ENCODE measurements around the gene MRFAP1L1.
"Not testable (repeated sequence)": the region's sequence is repeated elsewhere in the genome, so short reads cannot be mapped to it uniquely, and the experiment has no call there.

Gene MRFAP1L1

GRCh38 chr4:6734165-6734786 is 24.6 kb upstream of the MRFAP1L1 start:
- no peak for DNase-seq (ENCODE audit: low read depth)

GRCh38 chr4:6733358-6734164 is 23.9 kb upstream of the MRFAP1L1 start:
- DNase-seq (ENCODE audit: low read depth): no peak

GRCh38 chr4:6732441-6733357 is 23.0 kb upstream of the MRFAP1L1 start:
- DNase-seq (ENCODE audit: low read depth): no peak

- DNase-seq (ENCODE audit: low read depth): no peak
Measured at GRCh38 chr4:6731780-6732179, 22.1 kb upstream of the MRFAP1L1 start.

- no peak for DNase-seq (ENCODE audit: low read depth)
Measured at GRCh38 chr4:6731318-6731675, 21.6 kb upstream of the MRFAP1L1 start.

- DNase-seq (ENCODE audit: low read depth): no peak
Measured at GRCh38 chr4:6730603-6731317, 21.1 kb upstream of the MRFAP1L1 start.

- DNase-seq (ENCODE audit: low read depth): no peak
Measured at GRCh38 chr4:6728320-6729029, 18.8 kb upstream of the MRFAP1L1 start.

GRCh38 chr4:6727943-6728250 is 18.2 kb upstream of the MRFAP1L1 start:
- DNase-seq (ENCODE audit: low read depth): no peak

- no peak for DNase-seq (ENCODE audit: low read depth)
Measured at GRCh38 chr4:6727081-6727942, 17.6 kb upstream of the MRFAP1L1 start.

- not testable (repeated sequence) for DNase-seq (ENCODE audit: low read depth)
Measured at GRCh38 chr4:6725427-6725961, 15.8 kb upstream of the MRFAP1L1 start.

- no peak for DNase-seq (ENCODE audit: low read depth)
Measured at GRCh38 chr4:6724421-6725111, 14.9 kb upstream of the MRFAP1L1 start.

GRCh38 chr4:6723851-6724250 is 14.2 kb upstream of the MRFAP1L1 start:
- no peak for DNase-seq (ENCODE audit: low read depth)

- no peak for DNase-seq (ENCODE audit: low read depth)
Measured at GRCh38 chr4:6722891-6723290, 13.2 kb upstream of the MRFAP1L1 start.

GRCh38 chr4:6721121-6721520 is 11.5 kb upstream of the MRFAP1L1 start:
- DNase-seq (ENCODE audit: low read depth): no peak

- peak; percentile 73 for DNase-seq (ENCODE audit: low read depth)
Measured at GRCh38 chr4:6720202-6720699, 10.6 kb upstream of the MRFAP1L1 start.

GRCh38 chr4:6719611-6720179 is 10.0 kb upstream of the MRFAP1L1 start:
- DNase-seq (ENCODE audit: low read depth): no peak

- no peak for DNase-seq (ENCODE audit: low read depth)
Measured at GRCh38 chr4:6718932-6719610, 9.4 kb upstream of the MRFAP1L1 start.

- DNase-seq (ENCODE audit: low read depth): no peak
Measured at GRCh38 chr4:6716958-6717655, 7.4 kb upstream of the MRFAP1L1 start.
